ENCODE data around the gene STPG1. TPM values are rescaled to one million over a fixed set of nuclear protein-coding genes. Genes with fewer than 3 reads are reported as not detected.

STPG1 gene
- total RNA-seq, 2 donors from 2014 or later = 2.0 to 3.6 TPM

- no peak for TF ChIP-seq CTCF (IDR thresholded peaks at IDR 0.05)
Measured at GRCh38 chr1:24309762-24310485, 103.7 kb downstream of the STPG1 start.

GRCh38 chr1:24308365-24309015 is 105.1 kb downstream of the STPG1 start:
- DNase-seq (ENCODE audit: low spot score) = no peak
- H3K36me3 ChIP-seq = no peaks in the 10 kb centered on the region
- H3K9me3 ChIP-seq = no peaks in the 10 kb centered on the region
- no peaks in the 10 kb centered on the region for H3K4me1 ChIP-seq
- H3K27me3 ChIP-seq = no peaks in the 10 kb centered on the region
- no peak overlapping the region for H3K27ac ChIP-seq
- no peak for TF ChIP-seq CTCF (IDR thresholded peaks at IDR 0.05)
- no peak overlapping the region for H3K4me3 ChIP-seq

More at GRCh38 chr1:24309762-24310485, 103.7 kb downstream of the STPG1 start:
- no peak overlapping the region for H3K4me3 ChIP-seq
- no peak for DNase-seq (ENCODE audit: low spot score)
- no peak overlapping the region for H3K27ac ChIP-seq
- H3K27me3 ChIP-seq = no peaks in the 10 kb centered on the region
- no peaks in the 10 kb centered on the region for H3K9me3 ChIP-seq
- no peaks in the 10 kb centered on the region for H3K4me1 ChIP-seq
- no peaks in the 10 kb centered on the region for H3K36me3 ChIP-seq

Other genes with a start within 250 kb of the STPG1 start
- gene IFNLR1, start 226.5 kb downstream of the STPG1 start, total RNA-seq = 1 to 10 TPM; 3.7 to 6.2 TPM
- under 1 TPM in 1 of 2 donors, not detected in 1; 0.24 TPM for gene GRHL3, start 94.4 kb downstream of the STPG1 start, total RNA-seq
- gene NIPAL3, start 2.0 kb upstream of the STPG1 start, total RNA-seq = 10 to 100 TPM; 34.8 to 43.3 TPM
- 1 to 10 TPM; 5.0 to 7.5 TPM for gene RCAN3, start 89.1 kb upstream of the STPG1 start, total RNA-seq
- under 1 TPM; 0.16 to 0.22 TPM for gene NCMAP, start 142.3 kb upstream of the STPG1 start, total RNA-seq
- 10 to 100 TPM; 49.5 to 50.5 TPM for gene SRRM1, start 229.5 kb upstream of the STPG1 start, total RNA-seq

Measured in right atrium auricular region (tissue), 2 donors.